Chondrocyte (in vitro differentiated cells): ENCODE data around the gene ZNF433. TPM values are rescaled to one million over a fixed set of nuclear protein-coding genes. Genes with fewer than 3 reads are reported as not detected.
A peak's percentile ranks its signal among the peaks of the same experiment; 100 is the strongest.

Source experiments
- DNase-seq: peaks from one replicate; pipeline ENCODE4 v3.0.0; 2021; ENCODE audit warnings: mixed read lengths, low spot score
- H3K27ac Mint-ChIP-seq: one replicate; pipeline ENCODE4 v1.8.0; 2021; ENCODE audit warnings: mild to moderate bottlenecking, moderate library complexity, mixed read lengths; ENCODE audit not compliant: unreplicated experiment
- H3K27me3 Mint-ChIP-seq: 2 replicates; pipeline ENCODE4 v1.8.0; 2021; ENCODE audit warnings: low read depth, mixed read lengths
- H3K36me3 Mint-ChIP-seq: 2 replicates; pipeline ENCODE4 v1.8.0; 2021; ENCODE audit warnings: low read depth, mixed read lengths
- H3K4me1 Mint-ChIP-seq: 2 replicates; pipeline ENCODE4 v1.8.0; 2021; ENCODE audit warnings: low read depth, mild to moderate bottlenecking, mixed read lengths
- H3K4me3 Mint-ChIP-seq: one replicate; pipeline ENCODE4 v1.8.0; 2021; ENCODE audit warnings: mild to moderate bottlenecking, moderate library complexity, mixed read lengths; ENCODE audit not compliant: unreplicated experiment
- H3K9me3 Mint-ChIP-seq: 2 replicates; pipeline ENCODE4 v1.8.0; 2021; ENCODE audit warnings: low read depth, mixed read lengths
- total RNA-seq: library from RNA; stranded (reverse); gene quantifications from 3 replicates; pipeline ENCODE4 v1.2.1, GENCODE V29; 2021
- TF ChIP-seq, protein P1 (sequence below): fragments of 200-600 bp; sonication (generic); IDR thresholded peaks from 2 replicates; pipeline ENCODE4 v1.5.0; 2021; ENCODE audit warnings: antibody characterized with exemption, mild to moderate bottlenecking, moderate library complexity

The ZNF433 gene
- total RNA-seq, 1 donor from 2014 or later, result 6.0 TPM

DNA sequence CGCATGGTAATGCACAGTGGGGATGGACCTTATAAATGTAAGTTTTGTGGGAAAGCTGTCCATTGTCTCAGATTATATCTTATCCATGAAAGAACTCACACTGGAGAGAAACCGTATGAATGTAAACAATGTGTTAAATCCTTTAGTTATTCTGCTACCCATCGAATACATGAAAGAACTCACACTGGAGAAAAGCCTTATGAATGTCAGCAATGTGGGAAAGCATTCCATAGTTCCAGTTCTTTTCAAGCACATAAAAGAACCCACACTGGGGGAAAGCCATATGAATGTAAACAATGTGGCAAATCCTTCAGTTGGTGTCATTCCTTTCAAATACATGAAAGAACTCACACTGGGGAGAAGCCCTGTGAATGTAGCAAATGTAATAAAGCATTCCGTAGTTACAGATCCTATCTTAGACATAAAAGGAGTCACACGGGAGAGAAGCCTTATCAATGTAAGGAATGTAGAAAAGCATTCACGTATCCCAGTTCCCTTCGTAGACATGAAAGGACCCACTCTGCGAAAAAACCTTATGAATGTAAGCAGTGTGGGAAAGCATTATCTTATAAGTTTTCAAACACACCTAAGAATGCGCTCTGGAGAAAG lies 56.9 kb downstream of the ZNF433 start:
- TF ChIP-seq, protein P1, sequence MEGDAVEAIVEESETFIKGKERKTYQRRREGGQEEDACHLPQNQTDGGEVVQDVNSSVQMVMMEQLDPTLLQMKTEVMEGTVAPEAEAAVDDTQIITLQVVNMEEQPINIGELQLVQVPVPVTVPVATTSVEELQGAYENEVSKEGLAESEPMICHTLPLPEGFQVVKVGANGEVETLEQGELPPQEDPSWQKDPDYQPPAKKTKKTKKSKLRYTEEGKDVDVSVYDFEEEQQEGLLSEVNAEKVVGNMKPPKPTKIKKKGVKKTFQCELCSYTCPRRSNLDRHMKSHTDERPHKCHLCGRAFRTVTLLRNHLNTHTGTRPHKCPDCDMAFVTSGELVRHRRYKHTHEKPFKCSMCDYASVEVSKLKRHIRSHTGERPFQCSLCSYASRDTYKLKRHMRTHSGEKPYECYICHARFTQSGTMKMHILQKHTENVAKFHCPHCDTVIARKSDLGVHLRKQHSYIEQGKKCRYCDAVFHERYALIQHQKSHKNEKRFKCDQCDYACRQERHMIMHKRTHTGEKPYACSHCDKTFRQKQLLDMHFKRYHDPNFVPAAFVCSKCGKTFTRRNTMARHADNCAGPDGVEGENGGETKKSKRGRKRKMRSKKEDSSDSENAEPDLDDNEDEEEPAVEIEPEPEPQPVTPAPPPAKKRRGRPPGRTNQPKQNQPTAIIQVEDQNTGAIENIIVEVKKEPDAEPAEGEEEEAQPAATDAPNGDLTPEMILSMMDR, result no peak
- Mint-ChIP-seq H3K4me3 (no peak overlapping the region), H3K27ac (no peak overlapping the region), H3K36me3 (peaks cover 46% of the 10 kb centered on the region), H3K4me1 (no peaks in the 10 kb centered on the region), H3K9me3 (peaks cover 66% of the 10 kb centered on the region), H3K27me3 (no peaks in the 10 kb centered on the region)
- DNase-seq, result no peak

DNA sequence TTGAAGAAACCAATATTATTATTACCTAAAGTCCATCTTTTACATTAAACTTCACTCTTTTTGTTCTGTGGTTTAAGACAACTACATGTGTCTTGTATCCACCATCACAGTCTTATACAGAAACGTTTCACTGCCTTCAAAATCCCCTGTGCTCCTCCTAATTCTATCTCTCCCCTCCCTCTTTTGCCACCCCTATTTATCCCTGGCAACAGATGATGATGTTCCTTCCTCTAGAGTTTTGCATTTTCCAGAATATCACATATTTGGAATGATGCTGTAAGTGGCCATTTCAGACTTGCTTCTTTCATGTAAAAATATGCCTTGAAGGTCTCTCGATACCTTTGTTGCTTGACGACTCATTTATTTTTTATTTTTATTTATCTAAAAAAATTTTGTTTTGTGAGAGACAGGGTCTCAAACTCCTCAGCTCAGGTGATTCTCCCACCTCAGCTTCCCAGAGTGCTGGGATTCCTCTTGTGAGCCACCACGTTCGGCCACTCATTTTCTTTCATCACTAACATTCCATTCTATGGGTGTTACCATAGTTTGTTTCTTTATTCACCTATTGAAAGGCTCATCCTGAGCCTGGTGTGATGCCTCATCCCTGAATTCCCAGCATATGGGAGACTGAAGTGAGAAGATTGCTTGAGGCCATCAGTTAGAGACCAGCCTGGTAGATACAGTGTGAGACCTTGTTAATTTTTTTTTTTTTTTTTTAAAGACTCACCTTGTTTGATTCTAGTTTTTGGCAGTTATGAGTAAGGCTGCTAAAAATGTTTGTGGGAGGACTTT lies 62.3 kb downstream of the ZNF433 start:
- Mint-ChIP-seq H3K27ac (no peak overlapping the region), H3K27me3 (no peaks in the 10 kb centered on the region), H3K9me3 (peaks cover 43% of the 10 kb centered on the region), H3K36me3 (peaks cover 31% of the 10 kb centered on the region), H3K4me3 (no peak overlapping the region), H3K4me1 (no peaks in the 10 kb centered on the region)
- no peak for DNase-seq
- TF ChIP-seq, protein P1, result no peak

DNA sequence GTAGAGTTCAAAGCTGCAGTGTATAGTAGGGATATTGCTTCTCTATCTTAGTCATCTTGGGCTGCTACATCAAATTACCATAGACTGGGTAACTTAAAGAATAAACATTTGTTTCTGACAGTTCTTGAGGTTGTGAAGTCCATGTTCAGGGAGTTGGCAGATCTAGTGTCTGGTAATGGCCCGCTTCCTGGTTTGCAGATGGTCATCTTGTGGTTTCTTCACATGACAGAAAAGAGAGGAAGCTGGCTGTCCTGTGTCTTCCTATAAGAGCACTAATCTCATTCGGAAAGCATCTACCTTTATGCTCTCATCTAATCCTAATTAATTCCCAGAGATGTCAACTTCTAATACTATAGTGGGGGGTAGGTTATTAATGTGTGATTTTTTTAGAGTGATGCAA lies 64.4 kb downstream of the ZNF433 start:
- Mint-ChIP-seq H3K36me3 (peaks cover 19% of the 10 kb centered on the region), H3K4me1 (peaks cover under 1% of the 10 kb centered on the region), H3K4me3 (no peak overlapping the region), H3K27ac (no peak overlapping the region), H3K9me3 (peaks cover 26% of the 10 kb centered on the region), H3K27me3 (no peaks in the 10 kb centered on the region)
- TF ChIP-seq, protein P1, result no peak
- no peak for DNase-seq

DNA sequence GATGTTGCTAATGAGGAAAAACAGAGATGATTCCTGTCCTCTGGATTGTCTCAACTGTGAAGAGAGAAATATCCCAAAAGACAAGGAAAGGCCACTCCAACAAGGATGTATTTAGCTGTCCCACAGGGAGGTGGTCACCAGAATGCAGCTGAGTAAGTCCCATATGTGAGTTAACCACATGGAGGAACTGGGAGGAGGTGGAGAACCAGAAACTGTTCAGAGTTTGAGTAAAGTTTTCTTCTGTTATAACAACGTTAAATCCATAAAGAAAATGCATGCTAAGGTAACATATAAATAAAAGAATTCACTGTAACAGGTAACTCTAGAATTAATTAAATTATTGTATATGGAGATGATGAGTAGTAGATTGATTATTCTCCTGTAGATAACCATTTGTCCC lies 65.3 kb downstream of the ZNF433 start:
- TF ChIP-seq, protein P1, result no peak
- Mint-ChIP-seq H3K27ac (no peak overlapping the region), H3K27me3 (no peaks in the 10 kb centered on the region), H3K4me3 (no peak overlapping the region), H3K36me3 (peaks cover 16% of the 10 kb centered on the region), H3K9me3 (peaks cover 23% of the 10 kb centered on the region), H3K4me1 (peaks cover 8% of the 10 kb centered on the region)
- no peak for DNase-seq

DNA sequence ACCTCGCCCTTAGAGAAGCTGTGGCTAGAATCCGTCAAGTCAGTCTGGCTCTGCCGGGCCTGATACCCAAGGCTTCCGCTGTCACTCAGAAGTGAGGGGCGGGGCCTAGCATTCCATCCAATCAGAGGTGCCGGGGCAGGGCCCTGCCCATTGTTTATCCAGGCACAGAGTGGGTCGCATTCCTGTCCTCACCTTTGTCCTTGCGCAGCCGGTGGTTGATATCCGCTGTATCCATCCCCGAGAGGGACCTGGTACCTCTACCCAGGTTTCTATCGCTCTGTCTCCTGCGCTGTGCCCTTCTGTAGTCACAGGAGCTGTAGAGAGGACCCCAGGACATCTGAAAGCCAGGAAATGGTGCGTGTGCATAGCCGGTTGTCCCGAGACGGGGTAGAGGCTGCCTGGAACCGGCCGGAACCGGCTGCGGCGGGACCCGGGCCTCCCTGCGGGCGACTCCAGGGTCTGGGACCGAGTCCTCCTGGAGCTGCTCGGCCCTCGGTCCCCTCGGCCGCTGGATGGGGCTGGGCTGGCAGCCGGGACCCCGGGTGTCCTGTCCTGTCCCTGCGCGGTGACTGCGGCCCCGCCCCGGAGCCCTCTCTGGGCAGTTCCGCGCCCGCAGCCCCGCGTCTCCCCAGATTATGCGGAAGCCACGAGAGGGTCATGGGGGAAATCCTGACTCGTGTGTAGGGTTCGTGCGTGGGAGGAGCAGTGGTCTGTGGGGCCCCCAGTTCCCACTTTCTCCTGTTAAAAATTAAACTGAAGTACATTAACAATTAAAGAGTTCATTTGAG lies 70.4 kb downstream of the ZNF433 start, which contains the start of gene ZNF763:
TSS of gene ZNF763 (plus strand) at position 183 of the 788 bp plus-strand sequence. CDS start at position 352, 169 bp downstream.
- Mint-ChIP-seq H3K27ac (peak within 1 kb of the TSS; percentile 98), H3K36me3 (peaks cover 5% of the 10 kb centered on the region), H3K9me3 (peaks cover 5% of the 10 kb centered on the region), H3K4me1 (peaks cover 21% of the 10 kb centered on the region), H3K4me3 (peak within 1 kb of the TSS; percentile 87), H3K27me3 (no peaks in the 10 kb centered on the region)
- TF ChIP-seq, protein P1, result no peak
- DNase-seq, result no peak
